ENCODE results near the gene GNA12. TPM values are rescaled to one million over a fixed set of nuclear protein-coding genes. Genes with fewer than 3 reads are reported as not detected.
A peak's percentile ranks its signal among the peaks of the same experiment; 100 is the strongest.

The GNA12 gene
- total and polyA plus RNA-seq, 12 donors: 8.2 to 65.1 (median 42.9) TPM

DNA sequence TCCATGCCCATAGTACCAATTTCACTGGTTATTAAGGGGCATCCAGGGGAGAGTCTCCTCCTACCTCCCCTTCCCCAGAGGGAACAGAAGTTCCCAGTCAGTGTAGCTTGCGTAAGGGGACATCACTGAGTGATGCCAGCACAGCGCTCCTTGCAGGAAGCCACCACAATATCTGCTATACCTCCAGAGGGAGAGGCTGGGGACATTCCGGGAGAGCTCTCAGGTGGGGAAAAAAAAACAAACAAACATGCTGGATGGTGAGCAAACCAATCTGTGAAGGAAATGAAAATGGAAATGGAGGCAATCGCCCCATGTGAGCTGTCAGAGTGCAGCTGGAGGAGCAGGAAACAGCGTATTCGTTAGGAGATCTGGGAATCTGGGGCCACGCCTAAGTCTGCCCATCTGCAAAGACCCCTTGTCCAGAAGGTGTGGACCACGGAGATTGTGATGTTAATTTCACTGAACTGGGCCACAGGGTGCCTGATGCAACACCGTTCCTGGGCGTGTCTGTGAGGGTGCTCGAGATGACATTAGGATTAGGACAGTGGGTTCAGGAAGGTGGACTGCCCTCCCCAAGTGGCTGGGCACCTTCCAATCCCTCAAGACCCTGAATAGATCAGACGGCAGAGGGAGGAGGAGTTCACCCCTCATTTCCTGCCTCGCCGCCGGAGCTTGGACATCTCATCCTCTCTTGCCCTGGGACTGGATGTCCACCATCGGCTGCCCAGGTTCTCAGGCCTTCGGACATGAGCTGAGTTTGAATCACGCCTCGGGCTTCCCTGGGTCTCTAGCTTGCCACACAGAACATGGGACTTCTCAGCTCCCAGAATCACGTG is 30.5 kb downstream of the GNA12 start:
- 87 to 91% (median 89%) methylated on average over 16 to 20 of the region's 20 CpGs for WGBS, 4 donors
- TF ChIP-seq POLR2A (IDR thresholded peaks at IDR 0.05): no peak
- TF ChIP-seq, protein P1, sequence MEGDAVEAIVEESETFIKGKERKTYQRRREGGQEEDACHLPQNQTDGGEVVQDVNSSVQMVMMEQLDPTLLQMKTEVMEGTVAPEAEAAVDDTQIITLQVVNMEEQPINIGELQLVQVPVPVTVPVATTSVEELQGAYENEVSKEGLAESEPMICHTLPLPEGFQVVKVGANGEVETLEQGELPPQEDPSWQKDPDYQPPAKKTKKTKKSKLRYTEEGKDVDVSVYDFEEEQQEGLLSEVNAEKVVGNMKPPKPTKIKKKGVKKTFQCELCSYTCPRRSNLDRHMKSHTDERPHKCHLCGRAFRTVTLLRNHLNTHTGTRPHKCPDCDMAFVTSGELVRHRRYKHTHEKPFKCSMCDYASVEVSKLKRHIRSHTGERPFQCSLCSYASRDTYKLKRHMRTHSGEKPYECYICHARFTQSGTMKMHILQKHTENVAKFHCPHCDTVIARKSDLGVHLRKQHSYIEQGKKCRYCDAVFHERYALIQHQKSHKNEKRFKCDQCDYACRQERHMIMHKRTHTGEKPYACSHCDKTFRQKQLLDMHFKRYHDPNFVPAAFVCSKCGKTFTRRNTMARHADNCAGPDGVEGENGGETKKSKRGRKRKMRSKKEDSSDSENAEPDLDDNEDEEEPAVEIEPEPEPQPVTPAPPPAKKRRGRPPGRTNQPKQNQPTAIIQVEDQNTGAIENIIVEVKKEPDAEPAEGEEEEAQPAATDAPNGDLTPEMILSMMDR (IDR thresholded peaks at IDR 0.05): no peak
- H3K4me3 ChIP-seq: no peak overlapping the region
- intact Hi-C loops (cut with DNase I): no loop called here
- no peaks in the 10 kb centered on the region for H3K36me3 ChIP-seq (replicated peaks in 1 of 2)
- peak overlapping the region in 1 of 5 donors; percentile 29 for H3K27ac ChIP-seq
- DNase-seq: peak in 1 of 7 donors; percentile 48
- H3K4me1 ChIP-seq (replicated peaks in 1 of 2): peaks cover 5 to 31% of the 10 kb centered on the region in 2 donors
- H3K27me3 ChIP-seq: no peaks in the 10 kb centered on the region
- H3K9me3 ChIP-seq (replicated peaks in 1 of 3): no peaks in the 10 kb centered on the region

DNA sequence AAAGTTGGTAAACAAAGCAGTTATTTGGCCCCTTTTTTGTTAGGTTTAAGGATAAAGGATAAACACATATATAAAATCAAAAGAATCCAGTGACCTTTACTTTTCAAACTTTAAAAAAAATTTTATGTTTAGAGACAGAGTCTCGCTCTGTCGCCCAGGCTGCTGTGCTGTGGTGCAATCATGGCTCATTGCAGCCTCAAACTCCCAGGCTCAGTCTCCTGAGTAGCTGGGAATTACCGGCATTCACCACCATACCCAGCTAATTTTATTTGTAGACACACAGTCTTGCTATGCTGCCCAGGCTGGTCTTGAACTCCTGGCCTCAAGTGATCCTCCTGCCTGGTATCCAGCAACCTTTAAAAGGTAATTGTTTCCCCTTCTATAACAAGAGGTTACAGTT is 31.3 kb downstream of the GNA12 start:
- intact Hi-C loops (cut with DNase I): no loop called here
- DNase-seq: peak in 1 of 7 donors; percentile 40
- Histone ChIP-seq H3K27me3 (no peaks in the 10 kb centered on the region), H3K27ac (no peak overlapping the region), H3K4me3 (no peak overlapping the region), H3K36me3 (replicated peaks in 1 of 2) (no peaks in the 10 kb centered on the region), H3K9me3 (replicated peaks in 1 of 3) (no peaks in the 10 kb centered on the region), H3K4me1 (replicated peaks in 1 of 2) (peaks cover 5 to 31% of the 10 kb centered on the region in 2 donors)
- TF ChIP-seq, protein P1 (IDR thresholded peaks at IDR 0.05): no peak
- no peak for TF ChIP-seq POLR2A (IDR thresholded peaks at IDR 0.05)
- WGBS, 4 donors: 82 to 98% (median 90%) methylated on average over 3 of the region's 3 CpGs

DNA sequence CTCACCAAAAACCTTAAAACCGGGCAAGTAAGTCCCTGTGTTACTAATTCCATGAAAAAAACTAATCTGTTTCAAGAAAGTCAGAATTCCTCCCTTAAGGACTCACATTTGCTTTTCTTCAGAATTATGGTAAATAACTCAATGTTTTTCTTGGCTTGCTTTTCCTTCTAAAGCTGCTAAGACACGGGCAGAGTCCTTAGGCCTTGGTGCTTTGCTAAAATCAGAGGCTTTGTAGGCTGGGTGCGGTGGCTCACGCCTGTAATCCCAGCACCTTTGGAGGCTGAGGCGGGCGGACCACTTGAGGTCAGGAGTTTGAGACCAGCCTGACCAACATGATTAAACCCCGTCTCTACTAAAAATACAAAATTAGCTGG is 32.0 kb downstream of the GNA12 start:
- peak in 1 of 7 donors; percentile 45 for DNase-seq
- Histone ChIP-seq H3K9me3 (replicated peaks in 1 of 3) (no peaks in the 10 kb centered on the region), H3K36me3 (replicated peaks in 1 of 2) (no peaks in the 10 kb centered on the region), H3K27ac (peak overlapping the region in 2 of 5 donors; percentile 36 to 53), H3K4me3 (no peak overlapping the region), H3K27me3 (no peaks in the 10 kb centered on the region), H3K4me1 (replicated peaks in 1 of 2) (peaks cover 0 to 35% of the 10 kb centered on the region in 2 donors)
- TF ChIP-seq, protein P1 (IDR thresholded peaks at IDR 0.05): no peak
- no peak for TF ChIP-seq POLR2A (IDR thresholded peaks at IDR 0.05)
- WGBS, 4 donors: 52 to 87% (median 71%) methylated on average over 5 to 7 of the region's 7 CpGs
- intact Hi-C loops (cut with DNase I): no loop called here

DNA sequence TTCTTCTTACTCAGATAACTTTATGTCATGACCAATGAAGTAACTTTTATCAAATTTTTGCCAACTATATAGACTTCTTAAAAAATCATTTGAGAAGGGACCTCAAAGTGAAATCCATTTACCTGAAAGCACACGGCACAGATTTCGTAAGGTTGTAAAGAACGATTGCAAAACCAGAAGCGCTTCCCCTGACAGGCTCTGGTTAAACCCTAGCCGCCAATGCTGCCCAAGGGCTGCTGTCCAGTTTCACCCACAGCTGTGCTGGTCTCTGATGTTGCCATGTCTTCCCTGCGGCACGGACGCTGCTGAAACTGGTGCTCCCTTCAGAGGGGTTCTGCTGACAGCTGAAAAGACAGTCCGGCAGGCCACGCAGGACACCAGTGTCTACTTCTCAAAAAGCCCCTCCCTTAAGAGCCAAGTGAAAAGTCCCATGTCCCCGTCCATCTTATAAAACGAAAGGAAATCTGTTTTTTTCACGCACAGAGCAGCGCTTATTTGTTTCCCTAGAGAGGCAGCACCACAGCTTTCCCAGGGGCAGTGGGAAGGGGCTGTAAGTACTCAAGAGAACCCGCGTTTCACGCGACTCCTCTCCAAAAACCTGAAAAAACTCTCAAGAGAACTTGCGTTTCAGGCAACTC is 32.5 kb downstream of the GNA12 start:
- no peak for TF ChIP-seq POLR2A (IDR thresholded peaks at IDR 0.05)
- TF ChIP-seq, protein P1 (IDR thresholded peaks at IDR 0.05): no peak
- Histone ChIP-seq H3K4me3 (no peak overlapping the region), H3K9me3 (replicated peaks in 1 of 3) (no peaks in the 10 kb centered on the region), H3K36me3 (replicated peaks in 1 of 2) (no peaks in the 10 kb centered on the region), H3K27ac (peak overlapping the region in 2 of 5 donors; percentile 36 to 53), H3K4me1 (replicated peaks in 1 of 2) (peaks cover 0 to 38% of the 10 kb centered on the region in 2 donors), H3K27me3 (no peaks in the 10 kb centered on the region)
- WGBS, 4 donors: 74 to 78% (median 76%) methylated on average over 19 of the region's 19 CpGs
- intact Hi-C loops (cut with DNase I): no loop called here
- peak in 1 of 7 donors; percentile 51 for DNase-seq

All from adrenal gland (tissue), 12 donors.